Stimulated activated naive CD4-positive, alpha-beta T cell treated with Interleukin-2 at 50 U/mL for 16 hours (primary cell): ENCODE results near the gene FBRSL1.
"Not testable (repeated sequence)": the region's sequence is repeated elsewhere in the genome, so short reads cannot be mapped to it uniquely, and the experiment has no call there.

Experiments
- DNase-seq: peaks from one replicate; lab custom pipeline; 2025; lab: John Stamatoyannopoulos, UW

FBRSL1 gene

DNA sequence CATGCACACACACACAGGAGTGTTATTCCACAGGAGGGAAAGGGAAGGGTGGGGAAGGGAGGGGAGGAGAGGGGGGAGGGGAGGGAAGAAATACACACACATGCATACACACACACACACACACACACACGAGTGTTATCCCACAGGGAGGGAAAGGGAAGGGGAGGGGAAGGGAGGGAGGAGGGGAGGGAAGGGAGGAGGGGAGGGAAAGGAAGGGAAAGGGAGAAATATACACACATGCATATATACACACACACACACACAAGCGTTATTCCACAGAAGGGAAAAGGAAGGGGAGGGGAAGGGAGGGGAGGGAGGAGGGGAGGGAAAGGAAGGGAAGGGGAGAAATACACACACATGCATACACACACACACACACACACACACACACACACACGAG is 19.6 kb upstream of the FBRSL1 start:
- no peak for DNase-seq

- no peak for DNase-seq
These were observed 18.7 kb upstream of the FBRSL1 start for GRCh38 chr12:132471011-132471857.

DNA sequence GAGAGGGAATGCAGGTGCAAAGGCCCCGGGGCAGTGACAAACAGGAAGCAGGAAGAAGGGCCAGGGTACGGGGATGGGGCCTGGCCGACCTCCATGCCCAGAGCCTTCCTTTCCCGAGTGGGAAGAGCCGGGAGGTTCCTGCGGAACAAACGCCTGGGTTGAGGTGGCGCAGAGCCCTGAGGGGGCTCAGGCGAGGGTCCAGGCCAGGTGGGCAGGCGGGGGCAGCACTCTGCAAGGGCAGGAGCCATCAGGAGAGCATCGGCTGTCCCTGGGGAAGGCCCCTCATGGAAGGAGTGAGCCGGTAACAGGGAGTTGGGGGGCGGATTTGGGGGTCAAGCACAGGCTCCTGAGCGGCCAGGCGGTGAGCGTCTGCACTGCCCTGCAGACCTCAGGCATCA is 18.1 kb upstream of the FBRSL1 start:
- DNase-seq, result no peak

DNA sequence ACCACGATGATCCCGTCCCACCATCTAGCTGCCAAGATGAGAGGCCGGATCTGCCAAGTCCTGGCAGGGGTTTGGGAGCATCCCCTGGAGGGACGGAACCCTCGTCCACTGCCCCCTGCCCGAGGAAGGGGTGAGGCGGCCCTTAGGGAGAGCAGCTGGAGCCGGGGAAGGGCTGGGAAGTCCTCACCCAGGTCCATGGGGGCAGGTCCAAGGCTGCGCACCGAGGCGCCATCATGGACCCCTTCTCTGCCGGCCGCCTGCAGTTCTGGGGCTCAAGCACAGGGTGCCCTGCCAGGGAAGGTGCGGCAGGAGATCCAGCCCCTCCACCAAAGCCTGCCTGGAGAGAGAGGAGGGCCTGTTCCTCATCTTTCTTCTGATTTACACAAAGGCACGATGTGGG is 17.6 kb upstream of the FBRSL1 start:
- DNase-seq, result no peak

- DNase-seq, result peak; percentile 50
These were observed 15.7 kb upstream of the FBRSL1 start for GRCh38 chr12:132474237-132474741.

- DNase-seq, result not testable (repeated sequence)
These were observed 15.1 kb upstream of the FBRSL1 start for GRCh38 chr12:132474799-132475303.

DNA sequence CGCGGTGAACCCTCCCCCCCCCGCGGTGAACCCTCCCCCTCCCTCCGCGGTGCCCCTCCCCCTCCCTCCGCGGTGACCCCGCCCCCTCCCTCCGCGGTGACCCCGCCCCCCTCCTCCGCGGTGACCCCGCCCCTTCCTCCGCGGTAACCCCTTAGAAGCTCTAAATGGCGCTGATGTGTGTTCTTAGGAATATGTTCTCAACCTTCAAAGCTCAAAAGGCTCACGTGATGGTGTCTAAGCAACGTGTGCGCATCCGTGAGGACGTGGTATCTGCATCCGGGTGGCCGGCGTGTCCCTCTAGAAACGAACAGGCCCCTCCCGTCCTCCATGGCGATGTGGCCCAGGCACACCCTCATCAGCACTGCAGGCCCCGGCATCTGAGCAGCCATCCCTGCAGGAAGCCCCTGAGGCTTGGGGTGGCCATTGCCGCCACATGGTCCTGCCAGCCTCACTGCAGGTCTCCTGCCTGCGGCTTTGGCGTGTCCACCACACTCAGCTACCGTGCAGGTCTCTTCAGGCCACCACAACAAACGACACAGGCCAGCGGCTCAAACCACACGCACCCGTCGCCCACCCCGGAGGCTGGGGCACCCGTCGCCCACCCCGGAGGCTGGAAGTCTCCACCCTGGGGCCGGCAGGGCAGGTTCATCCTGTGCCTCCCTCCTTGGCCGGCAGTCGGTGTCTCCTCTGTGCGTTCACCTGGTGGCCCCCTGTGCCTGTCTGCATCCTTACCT is 14.5 kb upstream of the FBRSL1 start:
- DNase-seq, result peak; percentile 20

GRCh38 chr12:132476038-132476414 is 13.9 kb upstream of the FBRSL1 start:
- no peak for DNase-seq

GRCh38 chr12:132476421-132476820 is 13.5 kb upstream of the FBRSL1 start:
- no peak for DNase-seq

GRCh38 chr12:132477017-132477702 is 12.8 kb upstream of the FBRSL1 start:
- DNase-seq, result no peak

- no peak for DNase-seq
These were observed 12.1 kb upstream of the FBRSL1 start for GRCh38 chr12:132477703-132478432.

GRCh38 chr12:132478433-132478803 is 11.5 kb upstream of the FBRSL1 start:
- no peak for DNase-seq

DNA sequence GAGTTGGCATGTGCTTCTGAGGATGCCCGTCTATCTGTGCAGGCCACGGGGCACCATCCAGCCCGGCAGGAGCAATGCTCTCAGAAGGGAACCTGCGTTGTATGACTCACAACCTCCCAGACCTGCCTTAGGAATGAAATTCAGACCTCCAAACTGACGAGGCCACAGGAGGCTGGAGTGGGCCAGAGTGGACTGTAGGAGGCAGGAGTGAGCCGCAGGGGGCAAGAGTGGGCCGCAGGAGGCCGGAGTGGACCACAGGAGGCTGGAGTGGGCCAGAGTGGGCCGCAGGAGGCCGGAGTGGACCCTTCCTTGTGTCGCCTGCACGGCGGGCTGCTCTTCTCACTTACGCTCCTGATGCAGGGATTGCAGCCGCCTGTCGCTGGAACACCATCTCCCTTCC is 11.1 kb upstream of the FBRSL1 start:
- no peak for DNase-seq

- DNase-seq, result no peak
These were observed 10.7 kb upstream of the FBRSL1 start for GRCh38 chr12:132479291-132479690.

DNA sequence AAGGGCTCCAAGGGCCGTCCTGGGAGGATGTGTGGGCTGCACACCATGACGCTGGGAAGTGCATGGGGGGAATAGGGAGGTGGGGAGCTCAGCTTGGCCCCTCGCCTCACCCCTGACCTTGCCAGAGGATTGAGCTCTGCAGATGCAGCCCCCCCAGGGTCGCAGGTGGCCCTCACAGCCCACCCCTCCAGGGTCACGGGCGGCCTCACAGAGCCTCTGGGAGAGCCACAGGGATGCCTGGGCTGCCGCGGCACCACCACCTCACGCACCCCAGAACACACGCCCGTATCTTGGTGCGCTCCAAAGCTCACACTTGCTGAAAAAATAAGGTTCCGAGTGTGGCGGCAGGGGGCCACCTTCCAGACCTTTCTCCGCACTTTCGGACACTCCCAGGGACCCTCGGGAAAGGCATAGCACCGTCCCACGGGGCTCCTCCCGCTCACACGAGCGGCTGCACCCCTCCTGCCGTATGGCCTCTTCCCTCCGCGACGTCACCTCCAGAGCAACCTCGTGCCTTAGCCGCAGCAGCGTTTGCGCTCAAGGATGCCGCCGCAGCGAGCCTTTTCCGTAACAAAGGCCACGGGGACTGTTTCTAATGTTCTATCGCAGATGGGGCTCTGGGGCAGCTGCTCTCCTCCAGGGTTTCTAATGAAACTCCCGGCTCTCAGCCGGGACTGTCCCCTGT is 9.9 kb upstream of the FBRSL1 start:
- no peak for DNase-seq

GRCh38 chr12:132480623-132481132 is 9.3 kb upstream of the FBRSL1 start:
- DNase-seq, result no peak

GRCh38 chr12:132481345-132481744 is 8.6 kb upstream of the FBRSL1 start:
- no peak for DNase-seq

DNA sequence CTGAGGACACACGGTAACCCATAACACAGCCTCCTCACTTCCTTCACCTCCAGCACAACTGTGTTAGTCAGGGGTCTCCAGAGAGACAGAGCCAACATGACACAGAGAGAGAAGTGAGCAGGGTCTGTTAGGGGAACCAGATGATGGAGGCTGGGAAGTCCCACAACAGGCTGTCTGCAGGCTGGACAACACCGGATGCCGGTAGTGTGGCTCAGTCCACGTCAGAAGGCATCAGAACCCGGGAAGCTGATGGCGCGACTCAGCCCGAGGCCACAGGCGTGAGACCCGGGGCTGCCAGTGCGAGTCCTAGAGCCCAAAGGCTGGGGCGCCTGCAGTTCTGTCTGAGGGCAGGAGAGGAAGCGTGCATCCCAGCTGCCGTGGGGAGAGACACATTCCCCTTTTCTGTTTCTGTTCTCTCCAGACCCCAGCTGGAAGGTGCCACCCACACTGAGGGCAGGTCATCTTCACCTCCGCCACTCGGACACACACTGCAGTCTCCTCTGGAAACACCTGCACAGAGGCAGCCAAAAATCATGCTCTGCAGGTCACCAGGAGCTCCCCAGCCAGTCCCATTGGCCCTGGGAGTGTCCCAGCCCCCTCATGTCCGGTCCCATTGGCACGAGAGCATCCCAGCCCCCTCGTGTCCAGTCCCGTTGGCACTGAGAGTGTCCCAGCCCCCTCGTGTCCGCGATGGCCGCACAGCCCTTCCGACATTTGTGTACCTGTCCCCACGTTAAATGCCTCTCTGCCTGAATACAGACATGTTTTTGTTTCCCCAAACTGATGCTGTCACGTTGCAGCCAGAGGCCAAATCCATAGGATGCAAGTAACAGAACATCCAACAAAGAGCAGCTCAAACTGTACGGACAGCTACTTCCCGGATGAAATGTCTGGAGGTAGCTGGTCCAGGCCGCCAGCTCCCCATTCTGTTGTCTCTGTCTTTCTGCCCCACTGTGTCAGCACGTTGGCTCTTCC is 7.9 kb upstream of the FBRSL1 start:
- no peak for DNase-seq

- no peak for DNase-seq
These were observed 7.2 kb upstream of the FBRSL1 start for GRCh38 chr12:132482771-132483170.

- no peak for DNase-seq
These were observed 6.7 kb upstream of the FBRSL1 start for GRCh38 chr12:132483208-132483607.
